HEK293T (cell line): Measurements from ENCODE around the gene DGLUCY.

Experiments
- CTCF ChIA-PET: fragments of 350-600 bp; formaldehyde crosslinking; extraction: SDS; loops from one replicate; lab custom pipeline; 2021; ENCODE audit warnings: antibody characterized with exemption, inconsistent platforms; lab: Yijun Ruan, JAX
- POLR2A ChIA-PET: fragments of 350-600 bp; formaldehyde crosslinking; extraction: SDS; loops from one replicate; lab custom pipeline; 2020; ENCODE audit warnings: antibody characterized with exemption, inconsistent platforms; lab: Yijun Ruan, JAX
- DNase-seq: peaks from one replicate; pipeline ENCODE4 v3.0.0; 2012; ENCODE audit warnings: mixed read lengths; ENCODE audit errors: extremely low spot score
- ARNT ChIP-seq: fragments of 450-650 bp; IDR thresholded peaks from 2 replicates; pipeline ENCODE4 v1.6.1; 2017; ENCODE audit warnings: mild to moderate bottlenecking
- BHLHE40 ChIP-seq: fragments of 450-650 bp; IDR thresholded peaks from 2 replicates; pipeline ENCODE4 v1.6.1; 2016; ENCODE audit warnings: mild to moderate bottlenecking, moderate library complexity, borderline replicate concordance
- ELF4 ChIP-seq: fragments of 450-650 bp; IDR thresholded peaks from 2 replicates; pipeline ENCODE4 v1.6.1; 2017; ENCODE audit warnings: antibody characterized with exemption
- FOXA1 ChIP-seq: fragments of 450-650 bp; IDR thresholded peaks from 2 replicates; pipeline ENCODE4 v1.6.1; 2016; ENCODE audit warnings: mild to moderate bottlenecking
- FOXK2 ChIP-seq: fragments of 450-650 bp; IDR thresholded peaks from 2 replicates; pipeline ENCODE4 v1.6.1; 2016; ENCODE audit warnings: mild to moderate bottlenecking
- FOXM1 ChIP-seq: fragments of 450-650 bp; IDR thresholded peaks from 2 replicates; pipeline ENCODE4 v1.6.1; 2017; ENCODE audit warnings: mild to moderate bottlenecking, borderline replicate concordance
- HDGF ChIP-seq: fragments of 450-650 bp; IDR thresholded peaks from 2 replicates; pipeline ENCODE4 v1.6.1; 2017; ENCODE audit warnings: antibody characterized with exemption, borderline replicate concordance
- L3MBTL2 ChIP-seq: fragments of 450-650 bp; conservative IDR thresholded peaks from 2 replicates; pipeline ENCODE4 v1.6.1; 2016; ENCODE audit warnings: mild to moderate bottlenecking
- LEF1 ChIP-seq: fragments of 450-650 bp; IDR thresholded peaks from 2 replicates; pipeline ENCODE4 v1.6.1; 2017; ENCODE audit warnings: mild to moderate bottlenecking, borderline replicate concordance
- NFRKB ChIP-seq: fragments of 450-650 bp; IDR thresholded peaks from 2 replicates; pipeline ENCODE4 v1.6.1; 2016; ENCODE audit warnings: mild to moderate bottlenecking, moderate library complexity
- PKNOX1 ChIP-seq: fragments of 450-650 bp; IDR thresholded peaks from 2 replicates; pipeline ENCODE4 v1.6.1; 2016
- SP1 ChIP-seq: fragments of 450-650 bp; IDR thresholded peaks from 2 replicates; pipeline ENCODE4 v1.6.1; 2017
- SUZ12 ChIP-seq: fragments of 450-650 bp; IDR thresholded peaks from 2 replicates; pipeline ENCODE4 v1.6.1; 2016; ENCODE audit warnings: mild to moderate bottlenecking
- TARDBP ChIP-seq: fragments of 450-650 bp; IDR thresholded peaks from 2 replicates; pipeline ENCODE4 v1.6.1; 2016
- ZNF384 ChIP-seq: fragments of 450-650 bp; IDR thresholded peaks from 2 replicates; pipeline ENCODE4 v1.6.1; 2016

DGLUCY gene

GRCh38 chr14:91144425-91145145 is 30.7 kb downstream of the DGLUCY start:
- TF ChIP-seq ARNT, result no peak
- no peak for TF ChIP-seq SP1
- TF ChIP-seq PKNOX1, result no peak
- TF ChIP-seq ELF4, result no peak
- no peak for TF ChIP-seq FOXA1
- TF ChIP-seq ZNF384, result no peak
- TF ChIP-seq NFRKB, result no peak
- TF ChIP-seq BHLHE40, result no peak
- CTCF ChIA-PET, result no interaction called here
- POLR2A ChIA-PET, result no interaction called here
- no peak for DNase-seq

- ChIA-PET POLR2A (no interaction called here), CTCF (no interaction called here)
- no peak for DNase-seq
- TF ChIP-seq ARNT (no peak), SUZ12 (no peak), TARDBP (no peak), PKNOX1 (no peak), FOXK2 (no peak), SP1 (no peak), L3MBTL2 (no peak), FOXM1 (no peak), LEF1 (no peak), BHLHE40 (no peak), ZNF384 (no peak)
These were observed 31.7 kb downstream of the DGLUCY start for GRCh38 chr14:91145391-91146160.

- TF ChIP-seq ARNT, result no peak
- no peak for TF ChIP-seq FOXA1
- CTCF ChIA-PET, result no interaction called here
- POLR2A ChIA-PET, result no interaction called here
- DNase-seq, result no peak
These were observed 32.8 kb downstream of the DGLUCY start for GRCh38 chr14:91146661-91147060.

- CTCF ChIA-PET, result no interaction called here
- no peak for TF ChIP-seq ARNT
- no peak for TF ChIP-seq SP1
- TF ChIP-seq SUZ12, result no peak
- TF ChIP-seq LEF1, result no peak
- no peak for TF ChIP-seq PKNOX1
- no peak for TF ChIP-seq TARDBP
- no peak for TF ChIP-seq NFRKB
- no peak for DNase-seq
- POLR2A ChIA-PET, result no interaction called here
These were observed 35.6 kb downstream of the DGLUCY start for GRCh38 chr14:91149462-91149861.

GRCh38 chr14:91152499-91152898 is 38.6 kb downstream of the DGLUCY start:
- POLR2A ChIA-PET, result no interaction called here

GRCh38 chr14:91153360-91153759 is 39.5 kb downstream of the DGLUCY start:
- DNase-seq, result no peak
- no peak for TF ChIP-seq TARDBP
- no peak for TF ChIP-seq FOXK2
- no peak for TF ChIP-seq NFRKB
- no peak for TF ChIP-seq PKNOX1
- no peak for TF ChIP-seq ARNT
- TF ChIP-seq SP1, result no peak
- TF ChIP-seq HDGF, result no peak
- no peak for TF ChIP-seq LEF1
- TF ChIP-seq SUZ12, result no peak
- no peak for TF ChIP-seq ELF4
- TF ChIP-seq L3MBTL2, result no peak
- TF ChIP-seq BHLHE40, result no peak
- no peak for TF ChIP-seq FOXM1
- POLR2A ChIA-PET, result interaction anchor here (1.7 kb wide), 1 partner anchor 92 kb away, joined by 5 read pairs; the partner anchor contains the start of gene RPS6KA5
- CTCF ChIA-PET, result interaction anchor here (0.6 to 1.1 kb wide), 3 partner anchors 15 to 355 kb away, joined by 3 read pairs; no protein-coding TSS in a partner anchor

More at GRCh38 chr14:91152499-91152898, 38.6 kb downstream of the DGLUCY start:
- CTCF ChIA-PET, result no interaction called here
- DNase-seq, result no peak
- TF ChIP-seq FOXM1, result no peak
- TF ChIP-seq TARDBP, result no peak
- no peak for TF ChIP-seq PKNOX1
- TF ChIP-seq ELF4, result no peak
- TF ChIP-seq BHLHE40, result no peak
